Measurements from ENCODE around the gene SPG11. TPM values are rescaled to one million over a fixed set of nuclear protein-coding genes. Genes with fewer than 3 reads are reported as not detected.

Gene SPG11
- total RNA-seq, 1 donor from 2014 or later = 97.6 TPM

GRCh38 chr15:44530653-44531052, 132.8 kb downstream of the SPG11 start:
- no peak overlapping the region for H3K4me3 ChIP-seq
- H3K27me3 ChIP-seq = no peaks in the 10 kb centered on the region
- no peak for DNase-seq
- H3K27ac ChIP-seq = no peak overlapping the region
- peaks cover 8% of the 10 kb centered on the region for H3K36me3 ChIP-seq
- ATAC-seq = no peak
- peaks cover 6% of the 10 kb centered on the region for H3K4me1 ChIP-seq
- no peak for TF ChIP-seq CTCF (IDR thresholded peaks at IDR 0.05)
- H3K9me3 ChIP-seq = no peaks in the 10 kb centered on the region
- intact Hi-C loops (cut with DNase I) = no loop called here

GRCh38 chr15:44529864-44530604, 133.4 kb downstream of the SPG11 start:
- no peak for TF ChIP-seq CTCF (IDR thresholded peaks at IDR 0.05)
- no peaks in the 10 kb centered on the region for H3K9me3 ChIP-seq
- DNase-seq = no peak
- intact Hi-C loops (cut with DNase I) = no loop called here
- ATAC-seq = no peak
- no peak overlapping the region for H3K27ac ChIP-seq
- H3K27me3 ChIP-seq = no peaks in the 10 kb centered on the region
- H3K4me1 ChIP-seq = peaks cover under 1% of the 10 kb centered on the region
- H3K36me3 ChIP-seq = peaks cover 10% of the 10 kb centered on the region
- H3K4me3 ChIP-seq = no peak overlapping the region

- intact Hi-C loops (cut with DNase I) = no loop called here
- no peak overlapping the region for H3K27ac ChIP-seq
- H3K4me1 ChIP-seq = no peaks in the 10 kb centered on the region
- peaks cover 34% of the 10 kb centered on the region for H3K36me3 ChIP-seq
- DNase-seq (no peak), ATAC-seq (no peak)
- no peaks in the 10 kb centered on the region for H3K27me3 ChIP-seq
- H3K4me3 ChIP-seq = no peak overlapping the region
- H3K9me3 ChIP-seq = no peaks in the 10 kb centered on the region
- TF ChIP-seq CTCF (IDR thresholded peaks at IDR 0.05) = no peak
These were observed 136.2 kb downstream of the SPG11 start for GRCh38 chr15:44527241-44527640.

- Histone ChIP-seq H3K4me3 (no peak overlapping the region), H3K27me3 (no peaks in the 10 kb centered on the region), H3K4me1 (no peaks in the 10 kb centered on the region), H3K9me3 (no peaks in the 10 kb centered on the region), H3K36me3 (peaks cover 52% of the 10 kb centered on the region), H3K27ac (no peak overlapping the region)
- no peak for DNase-seq
- no peak for TF ChIP-seq CTCF (IDR thresholded peaks at IDR 0.05)
- intact Hi-C loops (cut with DNase I) = no loop called here
- ATAC-seq = no peak
These were observed 138.4 kb downstream of the SPG11 start for GRCh38 chr15:44525018-44525417.

- Histone ChIP-seq H3K4me3 (no peak overlapping the region), H3K36me3 (peaks cover 70% of the 10 kb centered on the region), H3K4me1 (no peaks in the 10 kb centered on the region), H3K9me3 (no peaks in the 10 kb centered on the region), H3K27ac (no peak overlapping the region), H3K27me3 (no peaks in the 10 kb centered on the region)
- no peak for TF ChIP-seq CTCF (IDR thresholded peaks at IDR 0.05)
- intact Hi-C loops (cut with DNase I) = no loop called here
- DNase-seq = no peak
- ATAC-seq = no peak
These were observed 143.9 kb downstream of the SPG11 start for GRCh38 chr15:44519537-44519936.

GRCh38 chr15:44516436-44516835, 147.0 kb downstream of the SPG11 start:
- Histone ChIP-seq H3K27me3 (no peaks in the 10 kb centered on the region), H3K4me3 (no peak overlapping the region), H3K4me1 (no peaks in the 10 kb centered on the region), H3K36me3 (peaks cover 43% of the 10 kb centered on the region), H3K27ac (no peak overlapping the region), H3K9me3 (no peaks in the 10 kb centered on the region)
- ATAC-seq (no peak), DNase-seq (no peak)
- TF ChIP-seq CTCF (IDR thresholded peaks at IDR 0.05) = no peak
- intact Hi-C loops (cut with DNase I) = no loop called here

Measured in upper lobe of right lung (tissue), 1 donor.